ENCODE results near the gene KIF11.

DNA sequence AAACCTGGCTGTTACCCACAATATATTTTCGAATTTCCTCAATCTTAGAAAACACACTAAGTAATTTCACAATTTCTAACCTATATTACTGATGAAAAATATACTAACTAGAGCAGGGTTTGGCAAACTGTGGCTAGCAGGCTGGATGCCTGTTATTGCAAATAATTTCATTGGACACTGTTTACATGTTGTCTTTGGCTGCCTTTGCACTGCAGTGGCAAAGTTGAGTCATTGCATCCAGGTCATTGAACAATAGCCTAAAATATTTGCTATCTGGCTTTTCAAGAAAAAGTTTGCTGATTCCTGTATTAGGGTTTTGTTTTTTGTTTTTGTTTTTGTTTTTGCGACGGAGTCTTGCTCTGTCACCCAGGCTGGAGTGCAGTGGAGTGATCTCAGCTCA lies 47.2 kb downstream of the KIF11 start:
- TF ChIP-seq, protein P1, sequence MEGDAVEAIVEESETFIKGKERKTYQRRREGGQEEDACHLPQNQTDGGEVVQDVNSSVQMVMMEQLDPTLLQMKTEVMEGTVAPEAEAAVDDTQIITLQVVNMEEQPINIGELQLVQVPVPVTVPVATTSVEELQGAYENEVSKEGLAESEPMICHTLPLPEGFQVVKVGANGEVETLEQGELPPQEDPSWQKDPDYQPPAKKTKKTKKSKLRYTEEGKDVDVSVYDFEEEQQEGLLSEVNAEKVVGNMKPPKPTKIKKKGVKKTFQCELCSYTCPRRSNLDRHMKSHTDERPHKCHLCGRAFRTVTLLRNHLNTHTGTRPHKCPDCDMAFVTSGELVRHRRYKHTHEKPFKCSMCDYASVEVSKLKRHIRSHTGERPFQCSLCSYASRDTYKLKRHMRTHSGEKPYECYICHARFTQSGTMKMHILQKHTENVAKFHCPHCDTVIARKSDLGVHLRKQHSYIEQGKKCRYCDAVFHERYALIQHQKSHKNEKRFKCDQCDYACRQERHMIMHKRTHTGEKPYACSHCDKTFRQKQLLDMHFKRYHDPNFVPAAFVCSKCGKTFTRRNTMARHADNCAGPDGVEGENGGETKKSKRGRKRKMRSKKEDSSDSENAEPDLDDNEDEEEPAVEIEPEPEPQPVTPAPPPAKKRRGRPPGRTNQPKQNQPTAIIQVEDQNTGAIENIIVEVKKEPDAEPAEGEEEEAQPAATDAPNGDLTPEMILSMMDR (IDR thresholded peaks at IDR 0.05): no peak
- TF ChIP-seq POLR2A (IDR thresholded peaks at IDR 0.05): no peak

Data from tibial nerve (tissue), 3 donors.